Panc1 (cell line): ENCODE measurements around the gene DGCR8. TPM values are rescaled to one million over a fixed set of nuclear protein-coding genes. Genes with fewer than 3 reads are reported as not detected.

ENCODE experiments used
- ATAC-seq: fragments of 200-7000 bp; cut with Tn5 transposase; 2 replicates; pipeline ENCODE4 v1.9.1; 2020; ENCODE audit warnings: mild to moderate bottlenecking, moderate library complexity
- BruUV-seq: library from RNA; stranded (reverse); fragments of 400-500 nt; replicated peaks from 2 replicates; lab custom pipeline; 2021; lab: Mats Ljungman, UMichigan
- CTCF ChIA-PET: fragments of 300-600 bp; sonication (Branson Sonifier 250); formaldehyde crosslinking; loops from one replicate; lab custom pipeline; 2022; ENCODE audit warnings: antibody characterized with exemption; lab: Charles Lee
- POLR2A ChIA-PET: fragments of 300-600 bp; sonication (Branson Sonifier 250); formaldehyde crosslinking; loops from one replicate; lab custom pipeline; 2022; ENCODE audit warnings: antibody characterized with exemption; lab: Charles Lee
- DNase-seq: peaks from one replicate; pipeline ENCODE4 v3.0.0-alpha.2; 2010; ENCODE audit warnings: low read depth, low spot score
- H3K27ac ChIP-seq: 2 replicates; pipeline ENCODE4 v1.5.1; 2011; ENCODE audit warnings: mild to moderate bottlenecking, low read length, inconsistent platforms
- H3K27me3 ChIP-seq: fragments of 200-500 bp; sonication (Bioruptor generic); 2 replicates; pipeline ENCODE4 v1.6.0; 2014; ENCODE audit warnings: low read length, inconsistent platforms; ENCODE audit not compliant: control insufficient read depth, insufficient read depth
- H3K36me3 ChIP-seq: fragments of 200-500 bp; sonication (Bioruptor generic); 2 replicates; pipeline ENCODE4 v1.5.1; 2014; ENCODE audit warnings: inconsistent platforms, mild to moderate bottlenecking, low read length, moderate library complexity; ENCODE audit not compliant: control insufficient read depth, insufficient read depth
- H3K4me1 ChIP-seq: 2 replicates; pipeline ENCODE4 v1.5.1; 2011; ENCODE audit warnings: inconsistent platforms, mild to moderate bottlenecking, low read length, moderate library complexity; ENCODE audit not compliant: control insufficient read depth, insufficient read depth
- H3K4me3 ChIP-seq, 2 experiments: 2 replicates each; pipeline ENCODE4 v1.5.1; 2011 to 2012; ENCODE audit warnings: low read depth in 2 of 2, low read length in 2 of 2, mild to moderate bottlenecking in 2 of 2, inconsistent platforms in 1 of 2, moderate library complexity in 1 of 2
- H3K9me3 ChIP-seq: fragments of 200-500 bp; sonication (Bioruptor generic); 2 replicates; pipeline ENCODE4 v1.5.1; 2014; ENCODE audit warnings: low read depth, mild to moderate bottlenecking, inconsistent platforms, low read length, moderate library complexity; ENCODE audit not compliant: control insufficient read depth, insufficient read depth
- POLR2AphosphoS5 ChIP-seq: IDR thresholded peaks from 2 replicates; pipeline ENCODE4 v1.6.1; 2012; ENCODE audit warnings: mild to moderate bottlenecking, low read depth, low read length, moderate library complexity
- SIN3A ChIP-seq: IDR thresholded peaks from 2 replicates; pipeline ENCODE4 v1.6.1; 2012; ENCODE audit warnings: low read depth, mild to moderate bottlenecking, low read length, moderate library complexity, borderline replicate concordance; ENCODE audit not compliant: insufficient read depth
- TCF7L2 ChIP-seq: IDR thresholded peaks from 2 replicates; pipeline ENCODE4 v1.6.1; 2011; ENCODE audit warnings: mild to moderate bottlenecking, low read depth, low read length, inconsistent platforms
- in situ Hi-C: cut with HindIII; loops from 2 replicates; pipeline ENCODE4 v1.10.0; 2016; ENCODE audit warnings: low sequenced_read_pairs, low pct_unique_long_range_greater_than_20kb
- intact Hi-C: fragments of 100-400 bp; cut with micrococcal nuclease; formaldehyde crosslinking; loops from one replicate; pipeline ENCODE4 v1.10.0; 2022; ENCODE audit not compliant: unreplicated experiment
- total RNA-seq: library from RNA; stranded (reverse); gene quantifications from one replicate; pipeline ENCODE4 v1.2.1, GENCODE V29; 2021; ENCODE audit not compliant: unreplicated experiment
- TF ChIP-seq, protein P1 (sequence below): fragments of 450-650 bp; IDR thresholded peaks from 2 replicates; pipeline ENCODE4 v1.5.1; 2017; ENCODE audit warnings: mild to moderate bottlenecking
- TF ChIP-seq, protein P2 (sequence below), 2 experiments: IDR thresholded peaks; 2 replicates each; pipeline ENCODE4 v1.6.1; 2011 to 2012; ENCODE audit warnings: low read depth in 2 of 2, control low read depth in 1 of 2, low read length in 1 of 2, mild to moderate bottlenecking in 1 of 2, moderate library complexity in 1 of 2; ENCODE audit not compliant: insufficient read depth in 1 of 2

The DGCR8 gene
- total RNA-seq, 1 experiment from 2014 or later: 35.0 TPM

DNA sequence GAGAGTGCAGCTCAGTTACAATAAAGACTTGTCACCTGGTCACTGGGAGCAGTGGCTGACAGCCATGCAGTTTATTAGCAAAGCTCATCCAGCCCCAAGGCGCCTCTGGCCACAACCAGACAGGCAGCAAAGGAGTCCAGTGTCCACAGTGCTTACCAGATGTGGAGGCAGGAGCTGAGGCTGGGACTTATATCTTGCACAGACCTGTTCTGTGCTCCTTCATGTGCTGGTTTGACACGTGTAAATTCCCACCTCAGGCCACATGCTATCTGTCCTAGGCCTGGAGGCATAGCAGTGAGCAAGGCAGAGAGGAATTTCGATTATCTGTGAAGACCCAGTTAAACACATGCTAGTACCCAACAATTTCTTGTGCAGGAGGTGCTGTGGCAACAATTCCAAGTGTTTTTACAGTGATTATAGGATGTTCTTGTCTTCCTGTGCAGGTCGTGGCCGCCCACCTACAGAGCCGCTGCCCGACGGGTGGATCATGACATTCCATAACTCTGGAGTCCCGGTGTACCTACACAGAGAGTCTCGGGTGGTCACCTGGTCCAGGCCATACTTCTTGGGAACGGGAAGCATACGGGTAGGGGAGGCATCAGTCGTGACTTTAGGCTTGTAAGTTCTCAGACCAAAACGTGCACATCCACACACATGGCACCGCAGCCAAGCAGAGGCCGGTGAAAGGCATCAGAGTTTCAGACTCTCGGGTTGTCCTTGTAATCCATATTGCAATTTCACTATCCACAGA, 9.4 kb downstream of the DGCR8 start:
- in situ Hi-C loops (no loop called here), intact Hi-C loops (no loop called here)
- no peak overlapping the region for H3K4me3 ChIP-seq
- ChIA-PET POLR2A (no interaction called here), CTCF (no interaction called here)
- peaks cover 2% of the 10 kb centered on the region; the same call in 1 of the 2 replicates for H3K4me1 ChIP-seq
- H3K27me3 ChIP-seq: no peaks in the 10 kb centered on the region
- H3K27ac ChIP-seq: no peak overlapping the region
- peaks cover 7% of the 10 kb centered on the region for H3K36me3 ChIP-seq
- ATAC-seq (no peak), DNase-seq (no peak)
- H3K9me3 ChIP-seq: no peaks in the 10 kb centered on the region
- no TSS peak for BruUV-seq
- TF ChIP-seq, protein P1, sequence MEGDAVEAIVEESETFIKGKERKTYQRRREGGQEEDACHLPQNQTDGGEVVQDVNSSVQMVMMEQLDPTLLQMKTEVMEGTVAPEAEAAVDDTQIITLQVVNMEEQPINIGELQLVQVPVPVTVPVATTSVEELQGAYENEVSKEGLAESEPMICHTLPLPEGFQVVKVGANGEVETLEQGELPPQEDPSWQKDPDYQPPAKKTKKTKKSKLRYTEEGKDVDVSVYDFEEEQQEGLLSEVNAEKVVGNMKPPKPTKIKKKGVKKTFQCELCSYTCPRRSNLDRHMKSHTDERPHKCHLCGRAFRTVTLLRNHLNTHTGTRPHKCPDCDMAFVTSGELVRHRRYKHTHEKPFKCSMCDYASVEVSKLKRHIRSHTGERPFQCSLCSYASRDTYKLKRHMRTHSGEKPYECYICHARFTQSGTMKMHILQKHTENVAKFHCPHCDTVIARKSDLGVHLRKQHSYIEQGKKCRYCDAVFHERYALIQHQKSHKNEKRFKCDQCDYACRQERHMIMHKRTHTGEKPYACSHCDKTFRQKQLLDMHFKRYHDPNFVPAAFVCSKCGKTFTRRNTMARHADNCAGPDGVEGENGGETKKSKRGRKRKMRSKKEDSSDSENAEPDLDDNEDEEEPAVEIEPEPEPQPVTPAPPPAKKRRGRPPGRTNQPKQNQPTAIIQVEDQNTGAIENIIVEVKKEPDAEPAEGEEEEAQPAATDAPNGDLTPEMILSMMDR: no peak
- TF ChIP-seq POLR2AphosphoS5 (no peak), TCF7L2 (no peak), SIN3A (no peak)
- TF ChIP-seq, protein P2, sequence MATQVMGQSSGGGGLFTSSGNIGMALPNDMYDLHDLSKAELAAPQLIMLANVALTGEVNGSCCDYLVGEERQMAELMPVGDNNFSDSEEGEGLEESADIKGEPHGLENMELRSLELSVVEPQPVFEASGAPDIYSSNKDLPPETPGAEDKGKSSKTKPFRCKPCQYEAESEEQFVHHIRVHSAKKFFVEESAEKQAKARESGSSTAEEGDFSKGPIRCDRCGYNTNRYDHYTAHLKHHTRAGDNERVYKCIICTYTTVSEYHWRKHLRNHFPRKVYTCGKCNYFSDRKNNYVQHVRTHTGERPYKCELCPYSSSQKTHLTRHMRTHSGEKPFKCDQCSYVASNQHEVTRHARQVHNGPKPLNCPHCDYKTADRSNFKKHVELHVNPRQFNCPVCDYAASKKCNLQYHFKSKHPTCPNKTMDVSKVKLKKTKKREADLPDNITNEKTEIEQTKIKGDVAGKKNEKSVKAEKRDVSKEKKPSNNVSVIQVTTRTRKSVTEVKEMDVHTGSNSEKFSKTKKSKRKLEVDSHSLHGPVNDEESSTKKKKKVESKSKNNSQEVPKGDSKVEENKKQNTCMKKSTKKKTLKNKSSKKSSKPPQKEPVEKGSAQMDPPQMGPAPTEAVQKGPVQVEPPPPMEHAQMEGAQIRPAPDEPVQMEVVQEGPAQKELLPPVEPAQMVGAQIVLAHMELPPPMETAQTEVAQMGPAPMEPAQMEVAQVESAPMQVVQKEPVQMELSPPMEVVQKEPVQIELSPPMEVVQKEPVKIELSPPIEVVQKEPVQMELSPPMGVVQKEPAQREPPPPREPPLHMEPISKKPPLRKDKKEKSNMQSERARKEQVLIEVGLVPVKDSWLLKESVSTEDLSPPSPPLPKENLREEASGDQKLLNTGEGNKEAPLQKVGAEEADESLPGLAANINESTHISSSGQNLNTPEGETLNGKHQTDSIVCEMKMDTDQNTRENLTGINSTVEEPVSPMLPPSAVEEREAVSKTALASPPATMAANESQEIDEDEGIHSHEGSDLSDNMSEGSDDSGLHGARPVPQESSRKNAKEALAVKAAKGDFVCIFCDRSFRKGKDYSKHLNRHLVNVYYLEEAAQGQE (IDR thresholded peaks at IDR 0.05; ENCODE audit: insufficient read depth in 1 of 2, low read depth in 2 of 2, low read length in 1 of 2): no peak

DNA sequence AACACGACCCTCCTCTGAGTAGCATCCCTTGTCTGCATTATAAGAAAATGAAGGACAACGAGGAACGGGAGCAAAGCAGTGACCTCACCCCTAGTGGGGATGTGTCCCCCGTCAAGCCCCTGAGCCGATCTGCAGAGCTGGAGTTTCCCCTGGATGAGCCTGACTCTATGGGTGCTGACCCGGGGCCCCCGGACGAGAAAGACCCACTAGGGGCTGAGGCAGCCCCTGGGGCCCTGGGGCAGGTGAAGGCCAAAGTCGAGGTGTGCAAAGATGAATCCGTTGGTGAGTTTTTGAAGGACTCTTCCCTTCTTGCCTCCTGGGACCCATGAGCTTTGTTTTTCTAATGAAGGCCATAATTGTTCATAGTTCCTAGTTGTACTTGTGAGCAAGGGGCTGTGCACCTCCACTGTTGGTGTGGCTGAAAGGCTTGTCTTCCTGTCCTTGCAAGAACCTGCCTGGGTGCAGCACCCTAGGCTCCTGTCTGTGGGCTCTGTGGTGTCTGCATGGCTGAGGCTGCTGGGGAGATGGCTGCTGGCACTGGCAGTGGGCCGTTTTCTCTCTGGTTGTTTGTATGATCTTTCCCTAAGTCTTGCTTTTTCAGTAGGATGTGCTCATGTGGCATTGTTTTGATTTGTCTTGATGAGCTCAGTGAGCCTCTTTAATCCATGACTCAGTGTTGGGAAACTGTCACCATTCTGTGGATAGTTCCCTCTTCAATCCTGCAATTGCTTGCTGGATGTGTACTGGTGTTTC, 10.1 kb downstream of the DGCR8 start:
- Histone ChIP-seq H3K4me1 (no peaks in the 10 kb centered on the region), H3K27me3 (no peaks in the 10 kb centered on the region), H3K36me3 (peaks cover 7% of the 10 kb centered on the region), H3K27ac (no peak overlapping the region), H3K9me3 (no peaks in the 10 kb centered on the region), H3K4me3 (no peak overlapping the region)
- CTCF ChIA-PET: no interaction called here
- DNase-seq: no peak
- in situ Hi-C loops (no loop called here), intact Hi-C loops (no loop called here)
- no peak for TF ChIP-seq POLR2AphosphoS5
- TF ChIP-seq, protein P2 (IDR thresholded peaks at IDR 0.05; ENCODE audit: insufficient read depth in 1 of 2, low read depth in 2 of 2, low read length in 1 of 2): no peak
- no peak for TF ChIP-seq TCF7L2
- TF ChIP-seq SIN3A: no peak
- TF ChIP-seq, protein P1: no peak
- BruUV-seq: no TSS peak
- POLR2A ChIA-PET: interaction anchor here (0.6 kb wide), 1 partner anchor 371 kb away, joined by 12 read pairs; no protein-coding TSS in a partner anchor
- no peak for ATAC-seq
